Hematopoietic multipotent progenitor cell treated with erythropoietin and hydrocortisone succinate and interleukin-3 and kit ligand, for 6 days (in vitro differentiated cells): ENCODE data around the gene RNLS.
A peak's percentile ranks its signal among the peaks of the same experiment; 100 is the strongest.

Source experiments
- DNase-seq: peaks from one replicate; pipeline ENCODE4 v3.0.0-alpha.2; 2015

Gene RNLS

DNA sequence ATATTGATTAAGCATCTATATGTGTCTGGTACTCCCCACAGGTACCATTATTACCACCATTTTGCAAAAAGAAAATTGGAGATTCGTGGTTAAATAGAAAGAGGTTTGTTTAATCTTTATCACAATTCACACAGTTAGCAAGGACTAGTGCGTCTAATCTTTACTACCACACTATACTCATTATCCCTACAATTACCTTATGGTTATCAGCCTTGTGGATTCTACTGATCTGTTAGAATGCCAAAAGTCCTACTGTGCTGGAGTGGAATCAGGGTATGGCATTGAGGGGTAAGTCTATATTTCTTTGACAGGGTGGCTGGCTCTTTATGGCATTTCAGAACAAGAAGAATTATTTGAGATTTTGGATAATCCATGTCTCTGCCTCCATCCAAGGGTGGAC lies 156.1 kb downstream of the RNLS start:
- DNase-seq: no peak

DNA sequence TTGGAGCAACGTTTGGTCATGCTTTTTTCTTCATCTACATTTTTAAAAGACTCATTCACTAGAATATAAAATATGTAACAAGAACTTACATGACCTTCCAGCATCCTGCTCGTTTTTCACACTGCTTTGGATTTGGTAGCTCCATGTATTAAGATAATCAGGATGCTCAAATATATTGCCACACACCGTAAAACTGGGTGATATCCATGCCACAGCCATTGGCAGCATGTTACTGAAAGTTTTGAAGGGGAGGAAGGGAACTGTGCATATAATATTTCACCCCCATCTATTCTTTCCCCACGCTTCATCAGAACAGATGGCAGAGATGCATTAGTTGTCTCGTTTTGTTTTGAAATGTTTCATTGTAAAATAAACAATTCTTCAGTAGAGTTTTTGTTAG lies 158.2 kb downstream of the RNLS start:
- DNase-seq: no peak

DNA sequence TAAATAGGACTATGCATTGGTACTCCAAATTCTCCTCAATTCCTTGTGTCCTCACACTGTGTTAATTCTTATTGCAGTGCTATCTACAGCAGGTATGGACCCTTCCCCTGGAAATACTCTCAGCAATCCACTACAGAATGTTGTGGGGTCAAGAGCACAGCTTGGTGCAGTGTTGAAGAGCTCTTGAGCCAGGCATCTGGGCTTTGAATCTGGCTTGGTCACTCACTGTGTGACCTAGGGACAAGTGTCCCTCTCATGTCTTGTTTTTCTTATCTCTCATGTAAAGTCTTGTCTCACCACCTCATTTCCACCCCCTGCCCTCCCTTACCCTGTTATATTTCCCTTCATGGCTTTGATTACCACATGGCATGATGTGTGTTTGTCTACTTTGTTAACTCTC lies 159.4 kb downstream of the RNLS start:
- DNase-seq: no peak

DNA sequence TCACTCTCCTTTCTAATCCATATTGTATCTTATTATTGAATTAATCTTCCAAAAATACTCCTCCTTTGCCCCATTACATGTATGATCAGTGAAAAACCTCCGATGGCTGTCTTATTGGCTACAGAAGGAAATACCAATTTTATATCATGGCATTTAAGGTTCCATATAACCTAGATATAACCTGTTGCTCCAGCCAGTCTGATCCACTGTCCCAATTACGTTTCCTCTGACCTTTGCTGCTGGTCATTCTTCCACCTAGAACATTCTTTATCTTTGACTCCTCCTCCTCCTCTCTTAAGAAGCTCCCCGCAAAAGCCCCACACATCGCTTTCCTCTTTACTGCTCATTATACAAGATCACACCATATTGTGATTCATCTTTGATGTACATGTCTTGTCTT lies 161.5 kb downstream of the RNLS start:
- no peak for DNase-seq

DNA sequence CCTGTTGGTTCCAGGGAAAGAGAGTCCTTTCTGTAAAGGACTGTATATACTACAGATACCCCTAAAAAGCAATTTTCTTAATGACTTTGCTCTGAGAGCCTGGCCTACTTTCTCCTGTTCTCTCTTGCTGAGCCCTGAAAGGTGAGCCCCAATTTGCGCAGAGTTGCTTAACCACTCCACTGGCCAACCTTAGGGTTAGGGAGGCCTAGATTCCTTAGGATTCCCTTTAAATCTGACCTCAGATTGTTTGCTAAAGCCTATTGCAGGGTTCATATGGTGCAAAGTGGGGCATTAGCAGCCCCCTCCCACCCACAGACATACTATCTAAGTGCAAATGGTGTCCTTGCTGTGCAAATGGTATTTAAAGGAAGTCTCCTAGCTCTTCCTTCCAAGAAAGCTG lies 164.2 kb downstream of the RNLS start:
- DNase-seq: no peak

DNA sequence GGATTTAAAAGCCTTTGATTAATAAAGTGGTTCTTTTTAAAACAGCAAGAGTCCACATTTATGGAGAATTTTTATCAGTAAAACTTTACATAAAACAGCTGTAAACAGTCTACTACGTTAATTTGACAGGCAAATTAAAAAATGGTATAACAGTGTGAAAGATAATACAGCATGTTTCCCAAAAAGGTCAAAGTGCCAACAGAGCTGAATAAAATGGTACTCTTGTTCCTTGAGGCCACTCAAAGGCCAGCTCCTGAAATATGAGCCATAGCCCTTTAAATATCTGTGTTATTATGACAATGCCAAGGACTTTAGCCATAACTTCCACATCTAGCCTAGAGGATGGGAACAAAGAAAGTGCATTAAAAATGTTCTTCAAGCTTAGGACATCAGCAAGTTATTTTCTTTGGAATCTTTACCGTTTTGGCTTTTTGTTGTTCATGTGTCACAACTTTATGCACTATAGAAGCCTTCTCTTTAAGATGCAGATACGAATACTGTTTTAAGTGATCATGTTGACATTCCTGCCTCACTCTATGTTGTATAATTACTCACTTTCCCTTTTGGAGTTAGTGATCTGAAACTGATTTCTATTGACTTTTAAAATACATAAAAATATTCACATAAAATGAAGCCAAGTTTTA lies 165.6 kb downstream of the RNLS start:
- DNase-seq: no peak

DNA sequence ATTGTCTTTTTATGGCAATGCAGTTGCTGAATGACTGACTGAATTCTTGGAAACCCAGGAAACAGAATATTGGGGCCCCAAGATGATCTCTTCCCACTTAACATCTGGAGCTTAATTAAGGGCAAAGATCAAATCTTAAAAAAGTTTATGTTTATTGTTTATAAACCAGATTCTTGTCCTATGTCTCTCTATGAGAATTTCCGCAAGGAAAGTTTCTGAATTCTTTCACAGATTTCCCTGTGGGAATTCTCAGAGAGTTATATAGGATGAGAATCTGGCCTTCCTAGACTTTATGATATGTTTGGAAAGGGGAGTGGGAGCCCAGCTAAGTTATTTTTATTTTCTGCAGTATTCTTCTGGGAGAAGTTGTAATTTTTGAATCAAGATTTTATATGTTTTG lies 166.3 kb downstream of the RNLS start:
- no peak for DNase-seq

DNA sequence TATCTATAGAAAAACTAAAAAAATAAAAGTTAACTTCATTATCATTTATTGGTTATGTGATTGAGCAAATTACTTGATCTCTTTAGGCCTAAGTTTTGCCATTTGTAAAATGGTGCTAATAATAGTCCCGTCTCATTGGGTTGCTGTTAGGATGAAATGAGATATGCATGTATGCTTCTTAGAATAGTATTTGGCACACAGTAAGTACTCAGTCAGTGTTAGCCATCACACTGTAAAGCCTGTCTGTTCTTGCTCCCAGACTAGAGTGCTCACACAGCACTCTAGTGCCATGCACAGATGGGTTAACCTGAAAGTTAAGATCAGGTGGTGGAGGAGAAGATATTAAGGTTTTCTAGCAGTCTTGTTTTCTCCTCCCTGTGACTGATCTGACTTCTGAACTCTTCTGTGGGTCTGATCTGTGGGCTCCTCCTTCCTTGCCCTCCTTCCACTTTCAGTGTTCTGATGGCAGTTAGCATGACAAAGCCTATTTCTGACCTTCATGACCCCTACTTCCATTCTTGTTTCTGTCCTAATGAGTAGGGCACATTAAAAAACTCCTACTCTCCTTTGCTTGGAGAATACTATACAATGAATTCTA lies 167.5 kb downstream of the RNLS start:
- no peak for DNase-seq

DNA sequence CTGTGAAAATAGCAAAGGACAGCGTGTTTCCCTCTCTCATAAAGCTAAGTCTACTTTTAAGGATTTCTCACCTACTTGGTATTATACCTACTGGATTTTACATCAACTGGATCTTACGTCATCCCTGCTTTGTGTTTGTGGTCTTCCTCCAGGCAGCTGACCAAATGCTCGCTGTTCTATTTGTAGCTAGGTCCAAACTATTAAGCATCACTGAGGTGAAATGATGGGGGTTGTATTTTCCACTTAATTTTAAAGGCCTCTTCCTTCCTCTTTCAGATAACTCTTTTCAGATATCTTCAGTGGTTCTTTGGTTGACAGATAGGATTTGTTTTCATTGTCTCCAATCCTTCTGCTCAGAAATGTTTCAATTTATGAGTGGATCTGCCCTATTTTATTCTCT lies 169.7 kb downstream of the RNLS start:
- no peak for DNase-seq

DNA sequence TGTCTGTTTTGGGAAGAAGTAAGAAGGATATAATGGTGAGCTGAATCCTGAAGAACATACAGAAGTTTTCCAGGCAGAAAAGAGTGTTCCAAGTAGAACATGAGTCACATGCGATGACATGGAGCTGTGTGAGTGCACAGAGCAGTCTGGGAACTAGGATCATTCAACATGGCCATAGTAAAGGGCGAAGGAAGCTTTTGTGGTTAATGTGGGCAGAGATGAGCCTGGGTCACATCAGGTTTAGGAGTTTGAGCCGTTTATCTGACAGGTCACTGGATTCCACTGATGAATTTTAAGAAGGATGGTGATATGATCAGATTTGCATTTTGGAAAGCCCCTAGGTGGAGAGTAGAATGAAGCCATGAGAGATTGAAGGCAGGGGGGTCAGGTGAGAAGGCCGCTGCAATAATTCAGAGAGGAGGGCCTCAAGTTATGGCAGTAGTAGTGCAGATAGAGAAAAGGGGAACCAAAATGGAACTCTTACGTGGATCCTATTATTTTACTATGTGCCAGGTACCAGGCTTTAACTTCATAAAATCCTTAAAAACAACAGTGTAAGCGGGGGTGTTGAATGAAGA lies 171.3 kb downstream of the RNLS start:
- no peak for DNase-seq

DNA sequence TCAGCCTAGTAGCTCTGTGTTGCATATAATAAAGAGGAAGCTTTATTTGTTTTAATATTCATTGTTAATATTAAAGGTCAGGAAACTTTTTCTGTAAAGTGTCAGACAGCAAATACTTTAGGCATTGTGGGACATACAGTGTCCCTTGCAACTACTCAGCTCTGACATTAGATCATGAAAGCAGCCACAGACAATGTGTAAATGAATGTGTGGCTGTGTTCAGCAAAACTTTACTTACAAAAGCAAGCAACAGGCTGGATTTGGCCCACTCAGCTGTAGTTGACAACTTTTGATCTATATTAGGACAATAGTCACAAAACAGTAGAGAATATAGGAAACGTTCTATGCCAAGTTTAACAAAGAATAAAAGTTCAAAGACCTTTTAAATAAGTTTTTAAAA lies 173.3 kb downstream of the RNLS start:
- no peak for DNase-seq

DNA sequence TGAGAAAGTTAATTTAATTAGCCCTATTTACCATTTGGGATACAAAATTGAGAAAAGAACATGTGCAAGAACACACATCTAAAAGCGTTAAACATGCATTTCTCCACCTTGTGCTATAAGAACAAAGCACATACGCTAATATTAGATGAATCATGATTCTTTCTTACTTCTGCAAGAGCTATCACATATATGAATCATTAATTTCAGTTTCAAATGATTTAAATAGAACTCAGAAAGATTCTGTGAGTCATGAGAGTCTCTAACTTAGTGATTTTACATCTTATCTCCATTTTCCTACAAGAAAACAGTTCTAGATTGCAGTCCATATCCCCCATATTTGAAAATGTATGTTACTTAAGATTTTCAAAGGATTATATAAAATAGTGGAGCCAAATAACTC lies 173.9 kb downstream of the RNLS start:
- no peak for DNase-seq

DNA sequence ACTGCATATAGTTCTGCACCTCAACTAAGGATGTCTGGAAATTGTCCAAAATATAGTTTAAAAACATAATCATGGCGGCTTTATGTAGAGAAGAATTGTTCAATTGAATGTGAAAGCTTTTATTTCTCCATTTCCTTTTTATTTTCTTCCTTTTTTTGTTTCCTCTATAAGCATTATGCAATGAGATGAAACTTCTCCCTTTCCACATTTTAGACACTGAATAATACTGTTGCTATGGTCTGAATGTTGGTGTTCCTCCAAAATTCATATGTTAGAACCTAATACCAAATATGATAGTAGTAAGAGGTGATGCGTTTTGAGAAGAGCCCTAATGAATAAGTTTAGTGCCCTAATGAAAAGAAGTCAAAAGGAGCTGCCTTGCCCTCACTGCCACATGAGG lies 175.0 kb downstream of the RNLS start:
- DNase-seq: no peak

DNA sequence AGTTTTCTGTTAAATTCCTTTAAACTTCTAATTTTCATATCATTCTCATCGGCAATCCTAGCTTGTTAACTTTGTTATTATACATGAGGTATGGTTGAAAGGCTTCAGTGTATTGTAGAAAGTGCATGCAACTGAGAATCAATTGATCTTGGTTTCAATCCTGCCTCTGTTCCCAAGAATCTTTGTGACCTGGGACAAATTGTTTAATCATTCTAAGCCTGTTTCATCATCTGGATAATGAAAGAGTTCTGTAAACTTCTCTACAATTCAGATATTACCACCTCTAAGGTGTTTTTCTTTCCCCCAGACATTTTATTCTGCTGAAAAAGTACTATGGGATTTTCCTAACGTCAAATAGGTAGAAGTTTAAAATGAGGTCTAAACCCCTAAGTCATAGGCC lies 179.0 kb downstream of the RNLS start:
- DNase-seq: no peak

DNA sequence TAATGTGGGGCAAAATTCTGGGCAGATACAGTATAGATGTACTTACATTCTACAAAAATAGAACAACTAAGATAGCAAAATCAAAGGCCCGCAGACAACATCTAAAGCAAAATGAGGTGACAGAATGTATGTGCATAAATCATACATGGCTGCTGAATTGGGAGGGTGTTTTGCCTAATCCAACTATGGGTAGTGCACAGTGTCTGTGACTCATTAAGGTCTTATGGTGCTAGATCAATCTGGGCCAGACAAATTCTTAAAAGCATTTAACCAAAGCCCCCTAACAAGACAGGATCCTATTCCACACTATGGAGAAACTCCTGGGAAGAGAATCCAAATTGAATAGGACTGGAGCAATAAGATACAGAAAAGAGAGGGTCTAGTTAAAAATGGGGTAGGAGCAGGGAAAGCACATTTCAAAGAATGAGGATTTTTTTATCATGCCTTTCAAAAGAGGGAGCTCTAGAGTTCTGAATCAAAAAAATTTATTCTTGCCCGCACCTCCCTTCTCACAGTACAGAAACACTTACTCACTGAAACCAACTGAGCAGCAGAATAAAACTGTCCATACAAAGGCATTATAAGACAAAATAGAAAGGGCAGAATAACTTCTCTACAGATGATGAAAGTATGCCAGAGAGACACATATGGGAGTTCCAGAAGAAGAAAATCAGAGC lies 181.3 kb downstream of the RNLS start:
- DNase-seq: no peak

DNA sequence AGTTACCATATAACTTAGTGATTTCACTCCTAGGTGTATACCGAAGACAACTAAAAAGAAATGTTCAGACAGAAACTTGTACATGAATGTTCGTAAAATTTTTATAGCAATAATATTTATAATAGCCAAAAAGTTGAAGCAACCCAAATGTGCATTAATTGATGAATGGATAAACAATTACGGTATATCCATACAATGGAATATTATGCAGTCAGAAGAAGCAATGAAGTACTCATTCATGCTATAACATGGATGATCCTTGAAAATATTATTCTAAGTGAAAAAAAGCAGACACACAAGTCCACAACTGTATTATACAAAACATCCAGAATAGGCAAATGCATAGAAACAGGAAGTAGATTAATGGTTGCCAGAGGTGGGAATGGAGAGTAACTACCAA lies 183.9 kb downstream of the RNLS start:
- DNase-seq: no peak

DNA sequence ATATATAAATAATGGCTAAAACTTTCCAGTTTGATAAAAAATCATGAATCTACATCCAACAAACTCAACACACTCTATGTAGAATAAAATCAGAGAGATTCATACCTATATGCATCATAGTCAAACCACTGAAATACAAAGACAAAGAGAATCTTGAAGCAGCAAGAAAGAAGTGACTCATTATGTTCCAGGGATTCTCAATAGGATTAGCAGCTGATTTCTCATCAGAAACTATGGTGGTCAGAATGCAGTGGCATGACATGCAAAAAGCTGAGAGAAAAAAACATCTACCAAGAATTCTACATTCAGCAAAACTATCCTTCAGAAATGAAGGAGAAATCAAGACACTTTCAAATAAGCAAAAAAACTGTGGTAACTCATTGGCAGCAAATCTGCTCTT lies 187.4 kb downstream of the RNLS start:
- DNase-seq: no peak

DNA sequence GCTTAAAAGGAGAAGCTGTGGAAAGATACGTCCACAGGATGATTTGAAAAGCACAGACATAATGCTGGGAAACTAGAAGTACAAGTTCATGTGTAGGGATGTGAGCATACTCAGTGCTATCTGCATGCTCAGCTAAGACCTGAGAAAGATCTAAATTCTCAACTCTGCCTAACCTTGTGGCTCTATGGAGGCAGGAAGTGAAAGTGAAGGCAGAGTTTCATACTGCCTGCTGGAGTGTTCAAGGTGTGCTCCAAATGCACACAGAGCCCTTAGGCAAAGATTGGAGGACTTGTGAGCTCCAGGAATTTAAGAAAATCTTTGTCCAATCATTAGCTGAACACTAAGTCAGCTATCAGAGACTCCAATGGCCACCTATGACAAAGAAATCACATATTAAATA lies 190.9 kb downstream of the RNLS start:
- no peak for DNase-seq

DNA sequence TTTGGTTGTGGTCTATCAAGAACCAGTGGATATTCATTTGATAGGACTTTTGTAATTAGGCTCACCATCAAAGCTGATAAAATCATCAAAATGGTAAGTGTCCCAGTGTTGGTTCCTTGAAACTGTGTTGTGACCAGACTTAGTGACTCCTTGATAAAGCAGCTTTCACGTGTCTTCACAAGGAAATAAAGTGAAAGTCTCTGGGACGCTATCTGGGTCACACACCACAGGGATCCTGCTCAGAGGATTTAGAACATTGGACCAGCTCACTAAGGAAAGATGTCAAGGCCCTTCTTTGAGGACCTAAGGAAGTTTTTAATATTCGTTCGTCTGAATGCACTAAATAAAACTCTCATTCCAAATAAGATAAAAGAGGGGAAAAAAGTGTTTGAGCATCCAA lies 193.1 kb downstream of the RNLS start:
- DNase-seq: no peak

DNA sequence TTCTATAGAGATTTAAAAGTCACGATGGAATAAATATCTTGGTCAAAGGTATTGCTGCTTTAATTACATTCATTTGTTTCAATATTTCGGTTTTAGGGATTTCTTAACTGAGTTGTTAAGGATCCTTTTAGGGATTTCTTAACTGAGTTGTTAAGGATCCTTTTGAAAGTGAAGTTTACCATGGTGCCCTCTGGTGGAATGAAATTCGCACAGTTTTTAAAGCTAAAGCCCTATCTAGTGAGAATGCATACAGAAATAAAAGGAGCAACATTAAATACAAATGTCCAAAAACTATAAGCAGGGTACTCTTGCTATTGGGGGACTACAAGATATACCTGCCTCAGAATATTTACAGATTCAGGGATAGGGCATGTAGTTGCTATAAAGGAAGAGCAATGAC lies 193.7 kb downstream of the RNLS start:
- peak; percentile 72 for DNase-seq

DNA sequence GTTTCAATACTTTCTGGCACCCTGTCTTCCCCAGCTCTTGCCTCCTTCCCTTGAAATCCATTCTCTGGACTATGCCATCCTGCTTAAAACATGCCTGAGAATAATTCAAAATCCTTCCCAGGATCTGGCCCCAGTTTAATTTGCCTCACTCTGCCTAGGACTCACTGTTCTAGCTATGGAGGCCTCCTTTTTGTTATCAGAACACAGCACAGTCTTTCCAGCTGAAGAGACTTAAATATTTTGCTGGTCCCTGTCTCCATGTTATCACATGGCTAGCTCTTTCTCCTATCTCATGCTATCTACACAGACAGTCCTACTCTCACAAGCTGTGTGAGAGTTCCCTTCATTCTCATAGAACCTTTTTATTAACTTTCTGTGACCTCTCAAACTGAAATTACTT lies 194.8 kb downstream of the RNLS start:
- DNase-seq: peak; percentile 82

DNA sequence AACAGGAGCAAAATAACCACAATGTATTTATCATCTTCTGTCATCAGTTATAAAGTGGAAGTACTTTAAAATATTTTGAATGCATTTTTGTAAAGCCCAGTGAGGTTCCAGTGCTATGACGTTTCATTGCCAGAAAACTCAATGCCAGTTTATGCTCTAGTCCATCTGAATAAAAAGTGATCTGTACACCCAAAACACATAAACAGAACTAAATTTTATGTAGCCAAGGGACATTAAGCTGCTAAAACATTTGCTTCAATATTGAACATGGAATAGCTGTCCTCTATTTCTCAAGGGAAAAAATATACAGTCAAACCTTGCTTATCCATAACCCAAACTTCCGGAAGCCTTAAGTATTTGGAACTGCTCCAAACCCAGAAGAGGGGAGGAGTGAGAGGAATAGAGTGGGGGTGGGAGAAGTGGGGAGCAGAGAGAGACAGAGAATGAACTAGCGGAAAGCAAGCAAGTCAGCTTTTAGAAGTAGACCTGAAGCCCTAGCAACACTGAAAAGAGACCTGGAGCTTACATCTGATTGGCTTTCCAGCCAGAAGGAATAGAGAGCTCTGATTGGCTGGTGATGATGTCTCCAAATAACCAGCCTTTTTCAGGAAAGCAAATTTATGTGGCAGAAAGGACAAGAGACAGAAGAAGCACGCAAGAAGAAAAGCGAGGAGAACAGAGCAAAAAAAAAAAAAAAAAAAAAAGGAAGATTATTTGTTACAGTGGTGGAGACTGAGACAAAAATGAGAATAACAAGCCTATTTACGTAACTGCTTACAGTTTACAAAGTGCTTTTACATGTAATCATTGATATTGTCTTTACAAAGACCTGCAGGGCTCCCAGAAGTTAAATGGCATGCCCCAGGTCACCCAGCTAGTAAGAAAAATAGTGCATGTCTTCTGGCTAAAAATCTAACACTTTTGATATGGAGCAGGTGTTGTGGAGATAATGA lies 196.0 kb downstream of the RNLS start:
- peak; percentile 82 for DNase-seq

DNA sequence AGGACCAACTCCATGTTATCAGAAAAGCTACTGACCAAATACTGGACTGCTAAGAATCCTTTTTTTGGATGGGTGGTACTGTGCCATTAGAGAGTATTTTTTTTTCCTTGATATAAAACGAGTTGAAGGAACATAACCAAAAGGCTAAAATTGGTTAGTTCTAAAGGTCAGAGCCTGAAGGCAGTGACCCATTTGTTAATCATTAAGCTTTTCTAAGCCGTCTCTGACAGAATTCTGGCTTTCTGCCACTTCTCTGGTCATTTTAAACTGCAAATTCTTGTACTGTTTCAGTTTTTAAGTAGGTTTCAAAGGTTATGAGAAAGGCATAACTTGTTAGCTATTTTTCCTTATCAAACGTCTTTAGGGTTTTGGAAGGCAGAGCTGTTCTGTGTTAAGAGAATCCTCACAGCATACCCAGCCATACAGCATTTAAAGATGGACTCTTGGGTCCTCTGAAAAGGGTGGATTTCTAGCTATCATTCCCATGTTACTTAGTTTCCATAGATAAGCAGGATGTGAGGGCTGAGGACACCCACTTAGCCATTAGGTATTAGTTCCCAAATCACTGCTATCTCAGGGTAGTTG lies 196.8 kb downstream of the RNLS start:
- DNase-seq: peak; percentile 17
